B cell (primary cell): ENCODE data around the gene CDK11A.

Experiments used
- EZH2 ChIP-seq: IDR thresholded peaks from 2 replicates; pipeline ENCODE4 v1.6.1; 2012; ENCODE audit warnings: borderline replicate concordance, low read depth, mild to moderate bottlenecking, moderate library complexity, low read length; ENCODE audit not compliant: insufficient read depth, poor library complexity, severe bottlenecking
- TF ChIP-seq, protein P1 (sequence below): fragments of 200-600 bp; IDR thresholded peaks from one replicate; pipeline ENCODE4 v1.8.0; 2022; ENCODE audit warnings: antibody characterized with exemption, mild to moderate bottlenecking

DNA sequence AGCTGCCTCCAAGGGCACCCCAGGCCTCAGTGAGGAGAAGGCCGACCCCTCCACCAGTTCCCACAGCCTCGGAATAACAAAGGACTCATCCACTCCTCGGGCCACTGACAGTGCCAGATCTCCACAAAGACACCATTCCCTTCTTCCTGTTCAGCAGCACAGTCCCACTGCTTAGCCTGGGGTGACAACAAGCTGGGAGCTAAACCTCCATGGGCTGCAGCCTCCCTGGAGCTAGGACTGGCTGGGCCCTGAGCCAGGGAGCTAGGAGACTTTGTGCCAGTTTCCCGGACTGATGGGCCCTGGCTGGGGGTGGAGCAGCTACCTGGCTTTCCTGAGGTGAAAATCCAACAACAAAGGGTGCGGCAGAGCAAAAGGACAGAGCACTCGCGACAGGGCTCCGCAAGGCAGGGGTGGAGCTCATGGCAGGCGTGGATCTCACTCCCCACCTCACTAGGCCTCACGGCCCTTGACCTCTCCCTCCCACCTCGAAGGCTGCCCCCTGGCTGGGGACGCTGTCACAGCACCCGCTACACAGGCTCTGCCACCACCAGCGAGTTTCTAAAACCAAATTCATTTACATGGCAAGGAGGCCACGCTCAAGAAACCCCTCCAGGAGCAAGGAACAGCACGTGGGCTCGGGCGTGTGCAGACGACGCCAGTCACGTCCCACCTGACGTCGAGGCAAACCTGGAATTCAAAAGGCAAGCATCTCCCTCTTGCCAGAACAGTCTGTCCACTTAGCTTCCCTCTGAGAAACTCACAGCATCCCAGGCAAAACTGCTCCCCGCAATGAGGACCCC lies 45.4 kb downstream of the CDK11A start:
- TF ChIP-seq, protein P1, sequence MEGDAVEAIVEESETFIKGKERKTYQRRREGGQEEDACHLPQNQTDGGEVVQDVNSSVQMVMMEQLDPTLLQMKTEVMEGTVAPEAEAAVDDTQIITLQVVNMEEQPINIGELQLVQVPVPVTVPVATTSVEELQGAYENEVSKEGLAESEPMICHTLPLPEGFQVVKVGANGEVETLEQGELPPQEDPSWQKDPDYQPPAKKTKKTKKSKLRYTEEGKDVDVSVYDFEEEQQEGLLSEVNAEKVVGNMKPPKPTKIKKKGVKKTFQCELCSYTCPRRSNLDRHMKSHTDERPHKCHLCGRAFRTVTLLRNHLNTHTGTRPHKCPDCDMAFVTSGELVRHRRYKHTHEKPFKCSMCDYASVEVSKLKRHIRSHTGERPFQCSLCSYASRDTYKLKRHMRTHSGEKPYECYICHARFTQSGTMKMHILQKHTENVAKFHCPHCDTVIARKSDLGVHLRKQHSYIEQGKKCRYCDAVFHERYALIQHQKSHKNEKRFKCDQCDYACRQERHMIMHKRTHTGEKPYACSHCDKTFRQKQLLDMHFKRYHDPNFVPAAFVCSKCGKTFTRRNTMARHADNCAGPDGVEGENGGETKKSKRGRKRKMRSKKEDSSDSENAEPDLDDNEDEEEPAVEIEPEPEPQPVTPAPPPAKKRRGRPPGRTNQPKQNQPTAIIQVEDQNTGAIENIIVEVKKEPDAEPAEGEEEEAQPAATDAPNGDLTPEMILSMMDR = peak; percentile 59
- no peak for TF ChIP-seq EZH2
